Caco-2 (cell line): ENCODE measurements around the gene CRACR2B. TPM values are rescaled to one million over a fixed set of nuclear protein-coding genes. Genes with fewer than 3 reads are reported as not detected.

Experiments
- BruUV-seq: library from RNA; stranded (reverse); fragments of 400-500 nt; replicated peaks from 2 replicates; lab custom pipeline; 2021; lab: Mats Ljungman, UMichigan
- CTCF ChIA-PET: fragments of 300-600 bp; sonication (Branson Sonifier 250); formaldehyde crosslinking; loops from one replicate; lab custom pipeline; 2022; ENCODE audit warnings: antibody characterized with exemption; lab: Charles Lee
- POLR2A ChIA-PET: fragments of 300-600 bp; sonication (Branson Sonifier 250); formaldehyde crosslinking; loops from one replicate; lab custom pipeline; 2022; ENCODE audit warnings: antibody characterized with exemption; lab: Charles Lee
- DNase-seq, 2 experiments: peaks; one replicate each; pipeline versions ENCODE4 v3.0.0 to v3.0.0-alpha.2; 2020 to 2022
- H3K27me3 ChIP-seq: replicated peaks from 2 replicates; pipeline ENCODE4 v1.6.0; 2011; ENCODE audit warnings: low read length; ENCODE audit not compliant: control insufficient read depth, insufficient read depth
- H3K36me3 ChIP-seq: 2 replicates; pipeline ENCODE4 v1.5.1; 2011; ENCODE audit warnings: low read length; ENCODE audit not compliant: control insufficient read depth, insufficient read depth
- H3K4me1 ChIP-seq: fragments of 250-450 bp; sonication (Bioruptor Pico); 2 replicates; pipeline ENCODE4 v1.5.1; 2020; ENCODE audit warnings: mild to moderate bottlenecking
- H3K4me3 ChIP-seq: 2 replicates; pipeline ENCODE4 v1.5.1; 2011; ENCODE audit warnings: low read depth, mild to moderate bottlenecking, control low read depth, low read length
- H3K9me3 ChIP-seq: fragments of 250-450 bp; sonication (Bioruptor Pico); 2 replicates; pipeline ENCODE4 v1.5.1; 2020; ENCODE audit warnings: mild to moderate bottlenecking, moderate library complexity
- H3K27ac Mint-ChIP-seq: one replicate; pipeline ENCODE4 v1.8.0; 2022; ENCODE audit warnings: mixed read lengths; ENCODE audit not compliant: unreplicated experiment
- H3K27me3 Mint-ChIP-seq: one replicate; pipeline ENCODE4 v1.8.0; 2022; ENCODE audit warnings: mixed read lengths; ENCODE audit not compliant: insufficient read depth, unreplicated experiment
- H3K36me3 Mint-ChIP-seq: one replicate; pipeline ENCODE4 v1.8.0; 2022; ENCODE audit warnings: mild to moderate bottlenecking, mixed read lengths; ENCODE audit not compliant: insufficient read depth, unreplicated experiment
- H3K4me1 Mint-ChIP-seq: one replicate; pipeline ENCODE4 v1.8.0; 2022; ENCODE audit warnings: low read depth, mixed read lengths; ENCODE audit not compliant: unreplicated experiment
- H3K4me3 Mint-ChIP-seq: one replicate; pipeline ENCODE4 v1.8.0; 2022; ENCODE audit warnings: mild to moderate bottlenecking, moderate library complexity, mixed read lengths; ENCODE audit not compliant: unreplicated experiment
- H3K9me3 Mint-ChIP-seq: one replicate; pipeline ENCODE4 v1.8.0; 2022; ENCODE audit warnings: mixed read lengths; ENCODE audit not compliant: unreplicated experiment
- intact Hi-C: fragments of 100-400 bp; cut with micrococcal nuclease; formaldehyde crosslinking; loops from one replicate; pipeline ENCODE4 v1.10.0; 2022; ENCODE audit not compliant: unreplicated experiment
- total RNA-seq: library from RNA; stranded (reverse); gene quantifications from 2 replicates; pipeline ENCODE4 v1.2.3, GENCODE V29; 2022
- TF ChIP-seq, protein P1 (sequence below), 2 experiments: fragments of 200-600 bp in 1 of 2; IDR thresholded peaks; 1 replicate in 1 of 2; 2 replicates in 1 of 2; pipeline versions ENCODE4 v1.5.1 to v1.8.0; 2011 to 2022; ENCODE audit warnings: antibody characterized with exemption in 1 of 2, control low read depth in 1 of 2, inconsistent platforms in 1 of 2, low read depth in 1 of 2, low read length in 1 of 2, mild to moderate bottlenecking in 1 of 2, moderate library complexity in 1 of 2; ENCODE audit not compliant: insufficient read depth in 1 of 2, severe bottlenecking in 1 of 2, unreplicated experiment in 1 of 2

Gene CRACR2B
- total RNA-seq, 1 experiment from 2014 or later: 15.4 TPM

GRCh38 chr11:813456-814096 is 14.1 kb upstream of the CRACR2B start:
- H3K27me3 Mint-ChIP-seq: no peaks in the 10 kb centered on the region
- H3K4me3 Mint-ChIP-seq: no peak overlapping the region
- peaks cover 14% of the 10 kb centered on the region for H3K36me3 ChIP-seq
- H3K9me3 ChIP-seq: no peaks in the 10 kb centered on the region
- no peaks in the 10 kb centered on the region for H3K9me3 Mint-ChIP-seq
- H3K36me3 Mint-ChIP-seq: peaks cover 81% of the 10 kb centered on the region
- H3K27ac Mint-ChIP-seq: no peak overlapping the region
- DNase-seq: no peak
- ChIA-PET POLR2A (no interaction called here), CTCF (no interaction called here)
- no peak overlapping the region for H3K4me3 ChIP-seq
- H3K27me3 ChIP-seq: no peaks in the 10 kb centered on the region
- no peaks in the 10 kb centered on the region for H3K4me1 Mint-ChIP-seq
- TF ChIP-seq, protein P1, sequence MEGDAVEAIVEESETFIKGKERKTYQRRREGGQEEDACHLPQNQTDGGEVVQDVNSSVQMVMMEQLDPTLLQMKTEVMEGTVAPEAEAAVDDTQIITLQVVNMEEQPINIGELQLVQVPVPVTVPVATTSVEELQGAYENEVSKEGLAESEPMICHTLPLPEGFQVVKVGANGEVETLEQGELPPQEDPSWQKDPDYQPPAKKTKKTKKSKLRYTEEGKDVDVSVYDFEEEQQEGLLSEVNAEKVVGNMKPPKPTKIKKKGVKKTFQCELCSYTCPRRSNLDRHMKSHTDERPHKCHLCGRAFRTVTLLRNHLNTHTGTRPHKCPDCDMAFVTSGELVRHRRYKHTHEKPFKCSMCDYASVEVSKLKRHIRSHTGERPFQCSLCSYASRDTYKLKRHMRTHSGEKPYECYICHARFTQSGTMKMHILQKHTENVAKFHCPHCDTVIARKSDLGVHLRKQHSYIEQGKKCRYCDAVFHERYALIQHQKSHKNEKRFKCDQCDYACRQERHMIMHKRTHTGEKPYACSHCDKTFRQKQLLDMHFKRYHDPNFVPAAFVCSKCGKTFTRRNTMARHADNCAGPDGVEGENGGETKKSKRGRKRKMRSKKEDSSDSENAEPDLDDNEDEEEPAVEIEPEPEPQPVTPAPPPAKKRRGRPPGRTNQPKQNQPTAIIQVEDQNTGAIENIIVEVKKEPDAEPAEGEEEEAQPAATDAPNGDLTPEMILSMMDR (IDR thresholded peaks at IDR 0.05; ENCODE audit: insufficient read depth in 1 of 2, low read depth in 1 of 2, low read length in 1 of 2, severe bottlenecking in 1 of 2, unreplicated experiment in 1 of 2): no peak
- peaks cover 10% of the 10 kb centered on the region for H3K4me1 ChIP-seq
- intact Hi-C loops: no loop called here
- BruUV-seq: no TSS peak

DNA sequence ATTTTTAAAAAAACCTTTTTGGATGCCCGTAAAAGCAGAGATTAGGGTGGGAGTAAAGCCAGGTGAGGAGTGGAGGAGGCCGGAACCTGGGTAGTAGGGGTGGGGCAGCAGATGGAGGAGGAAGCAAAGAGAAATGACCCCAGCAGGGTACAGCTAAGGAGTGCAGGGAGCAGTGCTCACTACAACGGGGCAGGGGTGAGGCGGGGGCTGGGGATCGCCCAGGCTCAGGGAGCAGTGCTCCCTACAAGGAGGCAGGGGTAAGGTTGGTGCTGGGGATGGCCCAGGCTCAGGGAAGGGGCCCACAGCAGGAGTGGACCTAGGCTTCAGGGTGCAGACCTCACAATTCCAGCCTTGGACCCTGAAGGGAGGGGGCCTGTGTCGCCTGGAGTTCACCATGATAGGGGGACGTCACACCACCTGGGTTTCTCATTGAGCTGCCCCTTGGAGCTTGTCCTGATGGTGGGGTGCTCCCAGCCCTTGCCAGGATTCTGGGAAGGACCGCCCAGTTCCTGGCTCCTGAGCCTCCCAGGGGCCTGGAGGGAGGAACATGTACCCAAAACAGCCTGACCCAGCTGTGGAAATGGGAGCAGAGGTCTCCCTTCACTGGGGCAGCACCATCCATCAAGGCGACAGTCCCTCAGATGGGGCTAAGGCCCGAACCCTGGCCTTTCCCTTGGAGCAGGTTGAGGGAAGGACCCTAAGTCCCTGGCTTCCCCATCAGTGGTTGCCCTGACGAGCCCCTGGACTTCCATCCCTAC is 11.9 kb upstream of the CRACR2B start:
- Mint-ChIP-seq H3K4me3 (no peak overlapping the region), H3K36me3 (peaks cover 78% of the 10 kb centered on the region), H3K27me3 (no peaks in the 10 kb centered on the region), H3K4me1 (no peaks in the 10 kb centered on the region), H3K9me3 (no peaks in the 10 kb centered on the region), H3K27ac (no peak overlapping the region)
- BruUV-seq: no TSS peak
- DNase-seq: no peak
- intact Hi-C loops: no loop called here
- ChIA-PET CTCF (no interaction called here), POLR2A (no interaction called here)
- Histone ChIP-seq H3K4me3 (no peak overlapping the region), H3K4me1 (peaks cover 22% of the 10 kb centered on the region), H3K27me3 (no peaks in the 10 kb centered on the region), H3K36me3 (peaks cover 15% of the 10 kb centered on the region), H3K9me3 (no peaks in the 10 kb centered on the region)
- TF ChIP-seq, protein P1 (IDR thresholded peaks at IDR 0.05; ENCODE audit: insufficient read depth in 1 of 2, low read depth in 1 of 2, low read length in 1 of 2, severe bottlenecking in 1 of 2, unreplicated experiment in 1 of 2): no peak

DNA sequence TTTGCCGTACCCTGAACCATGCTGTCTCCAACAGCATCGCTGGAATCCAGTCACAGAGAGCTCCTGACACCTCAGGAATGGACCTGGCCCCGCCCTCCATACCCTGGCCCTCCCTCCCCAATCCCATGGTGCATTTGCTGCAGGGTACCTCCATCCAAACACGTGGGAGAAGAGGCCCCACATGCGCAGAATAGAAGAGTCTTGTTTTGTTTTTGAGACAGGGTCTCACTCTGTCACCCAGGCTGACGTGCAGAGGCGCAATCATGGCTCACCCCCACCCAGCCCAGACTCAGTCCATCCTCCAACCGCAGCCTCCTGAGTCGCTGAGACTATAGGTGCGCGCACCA is 11.3 kb upstream of the CRACR2B start:
- intact Hi-C loops: no loop called here
- Mint-ChIP-seq H3K4me3 (no peak overlapping the region), H3K36me3 (peaks cover 75% of the 10 kb centered on the region), H3K27me3 (no peaks in the 10 kb centered on the region), H3K4me1 (no peaks in the 10 kb centered on the region), H3K9me3 (no peaks in the 10 kb centered on the region), H3K27ac (no peak overlapping the region)
- ChIA-PET POLR2A (no interaction called here), CTCF (no interaction called here)
- no peak for DNase-seq
- TF ChIP-seq, protein P1 (IDR thresholded peaks at IDR 0.05; ENCODE audit: insufficient read depth in 1 of 2, low read depth in 1 of 2, low read length in 1 of 2, severe bottlenecking in 1 of 2, unreplicated experiment in 1 of 2): no peak
- H3K9me3 ChIP-seq: no peaks in the 10 kb centered on the region
- BruUV-seq: no TSS peak
- H3K4me1 ChIP-seq: peaks cover 26% of the 10 kb centered on the region
- no peak overlapping the region for H3K4me3 ChIP-seq
- peaks cover 12% of the 10 kb centered on the region for H3K36me3 ChIP-seq
- no peaks in the 10 kb centered on the region for H3K27me3 ChIP-seq
